Glomerular visceral epithelial cell (primary cell): ENCODE data around the gene ARHGAP12.
A peak's percentile ranks its signal among the peaks of the same experiment; 100 is the strongest.

Experiments used
- DNase-seq: peaks from one replicate; pipeline ENCODE4 v3.0.0-alpha.2; 2016; ENCODE audit errors: extremely low spot score

The ARHGAP12 gene

DNA sequence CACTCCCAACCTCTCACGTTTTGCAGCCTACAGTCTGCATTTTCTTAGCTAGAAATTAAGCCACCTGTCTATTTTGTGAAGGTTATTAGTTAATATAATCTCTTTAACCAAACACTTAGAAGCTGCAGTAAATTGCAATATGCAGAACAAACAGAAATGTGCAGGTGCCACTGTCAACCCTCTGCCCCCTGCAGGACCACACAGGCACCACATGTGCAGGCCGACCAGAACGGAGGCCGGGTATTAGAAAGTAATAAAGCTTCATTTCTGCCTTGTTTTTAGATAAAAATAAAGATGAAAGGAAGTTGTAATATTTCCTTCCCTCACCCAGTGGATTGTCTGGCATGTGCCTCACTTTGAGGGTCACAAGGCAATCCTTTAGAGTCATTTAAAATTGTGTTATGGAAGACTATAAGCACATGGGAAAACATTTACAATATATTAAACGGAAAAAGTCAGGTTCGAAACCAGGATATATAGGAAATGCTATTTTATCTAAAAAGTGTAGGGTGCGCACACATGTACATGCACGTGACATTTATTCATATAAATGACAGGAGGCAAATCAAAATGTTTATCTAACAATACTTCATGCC is 158.2 kb downstream of the ARHGAP12 start:
- no peak for DNase-seq

DNA sequence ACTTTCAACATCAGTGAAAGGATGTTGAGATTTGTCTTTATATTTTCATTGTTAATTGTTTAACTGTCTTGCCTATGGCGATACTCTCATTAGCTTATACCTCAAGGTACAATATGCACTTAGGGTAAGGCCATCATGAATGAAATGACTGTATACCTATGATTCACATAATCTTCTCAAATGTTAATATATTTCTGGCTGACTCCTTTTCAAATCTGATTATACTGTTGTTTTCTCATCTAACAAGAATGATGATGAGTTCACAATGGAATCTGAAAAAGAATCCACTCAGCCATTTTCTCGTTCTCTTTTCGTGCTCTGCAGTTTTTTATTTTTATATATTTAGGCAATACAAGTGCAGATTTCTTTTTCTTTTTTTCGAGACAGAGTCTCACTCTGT is 159.1 kb downstream of the ARHGAP12 start:
- peak; percentile 37 for DNase-seq

DNA sequence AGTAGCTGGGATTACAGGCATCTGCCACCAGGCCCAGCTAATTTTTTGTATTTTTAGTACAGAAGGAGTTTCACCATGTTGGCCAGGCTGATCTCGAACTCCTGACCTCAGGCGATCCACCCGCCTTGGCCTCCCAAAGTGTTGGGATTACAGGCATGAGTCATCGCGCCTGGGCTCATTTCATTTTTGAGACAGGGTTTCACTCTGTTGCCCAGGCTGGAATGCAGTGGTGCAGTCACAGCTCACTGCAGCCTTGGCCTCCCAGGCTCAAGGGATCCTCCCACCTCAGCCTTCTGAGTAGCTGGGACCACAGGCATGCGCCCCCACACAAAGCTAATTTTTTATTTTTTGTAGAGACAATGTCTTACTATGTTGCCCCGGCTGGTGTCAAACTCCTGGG is 159.7 kb downstream of the ARHGAP12 start:
- peak; percentile 70 for DNase-seq

DNA sequence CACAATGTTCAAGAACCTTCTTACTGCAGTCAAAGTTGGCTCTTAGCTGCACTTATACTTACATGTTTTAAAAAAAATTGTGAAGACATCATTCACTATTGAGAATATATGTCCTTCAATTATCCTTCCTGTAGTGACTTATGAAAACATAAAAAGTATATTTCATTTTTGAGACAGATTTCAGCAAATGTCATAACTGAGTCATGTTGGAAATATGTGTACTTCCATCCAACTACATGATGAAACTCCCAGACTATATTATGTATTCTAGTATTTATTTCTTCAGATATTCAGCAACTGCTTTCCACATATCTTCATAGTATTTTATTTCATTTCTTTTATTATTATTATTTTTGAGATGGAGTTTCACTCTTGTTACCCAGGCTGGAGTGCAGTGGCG is 160.2 kb downstream of the ARHGAP12 start:
- DNase-seq, result no peak

DNA sequence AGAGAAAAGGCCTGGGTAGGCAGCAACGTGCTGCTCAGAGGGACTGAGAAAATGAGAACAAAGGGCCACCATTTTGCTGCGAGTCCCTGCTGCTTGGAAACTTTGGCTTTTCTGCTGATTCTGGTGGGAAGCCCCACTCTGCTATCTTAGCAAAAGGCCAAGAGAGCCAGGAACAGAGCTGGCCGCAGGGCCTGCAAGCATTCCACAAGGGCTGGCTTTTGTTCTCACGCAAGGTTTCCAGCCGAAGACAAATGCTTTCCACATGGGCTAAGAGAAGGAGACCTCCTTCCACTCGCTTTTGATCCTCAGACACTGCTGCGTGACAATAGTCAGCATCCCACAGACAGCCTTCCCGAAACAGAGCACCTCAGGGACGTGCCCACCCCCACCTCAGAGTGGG is 163.1 kb downstream of the ARHGAP12 start:
- DNase-seq, result no peak

DNA sequence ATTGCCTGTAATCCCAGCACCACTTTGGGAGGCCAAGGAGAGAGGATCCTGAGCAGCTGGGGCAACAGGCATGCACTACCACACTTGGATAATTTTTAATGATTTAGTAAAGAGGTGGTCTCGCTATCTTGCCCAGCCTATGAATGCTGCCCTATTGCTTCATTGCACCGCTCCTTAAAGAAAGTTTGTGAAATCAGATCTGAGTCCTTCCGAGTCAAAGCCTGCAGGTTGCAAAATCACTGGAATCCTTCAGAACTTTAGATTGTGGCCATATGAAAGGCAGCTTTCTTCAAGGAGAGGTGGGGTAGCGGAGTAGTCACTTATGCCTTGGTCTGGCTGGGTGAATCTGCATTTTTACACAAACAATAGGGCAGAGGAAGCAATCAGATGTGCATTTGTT is 166.3 kb downstream of the ARHGAP12 start:
- DNase-seq, result no peak

DNA sequence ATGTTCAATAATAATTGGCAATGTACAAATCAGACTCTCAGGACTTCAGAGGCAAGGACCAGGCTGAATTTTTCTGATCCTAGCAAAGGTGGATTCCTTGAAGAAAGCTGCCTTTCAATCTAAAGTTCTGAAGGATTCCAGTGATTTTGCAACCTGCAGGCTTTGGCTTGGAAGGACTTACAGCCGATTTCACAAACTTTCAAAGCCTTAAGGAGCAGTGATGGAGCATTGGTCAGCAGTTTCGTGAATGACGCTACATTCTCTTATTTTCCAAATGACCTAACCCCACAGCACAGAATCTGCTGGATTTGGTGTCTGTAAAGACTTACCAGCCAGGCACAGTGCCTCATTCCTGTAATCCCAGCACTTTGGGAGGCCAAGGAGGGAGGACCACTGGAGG is 167.5 kb downstream of the ARHGAP12 start:
- no peak for DNase-seq

DNA sequence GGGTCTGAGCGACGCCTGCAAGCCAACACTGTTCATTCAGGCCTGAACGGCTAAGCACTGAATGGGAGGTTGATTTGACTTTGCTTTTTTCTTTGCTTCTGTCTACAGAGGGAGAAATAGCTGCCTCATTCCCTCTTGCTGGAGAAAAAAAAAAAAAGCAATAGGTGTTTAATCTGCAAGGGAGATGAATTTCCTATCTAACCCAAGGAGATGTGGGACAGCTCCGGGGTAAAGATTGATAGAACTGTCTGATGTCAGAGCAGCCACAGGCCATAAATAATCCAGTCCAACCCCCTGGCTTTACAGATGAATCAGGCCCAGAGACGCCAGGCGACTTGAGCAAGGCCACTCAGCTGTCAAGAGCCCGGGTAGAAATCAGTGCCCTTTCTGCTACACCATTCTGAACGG is 168.0 kb downstream of the ARHGAP12 start:
- peak; percentile 35 for DNase-seq

DNA sequence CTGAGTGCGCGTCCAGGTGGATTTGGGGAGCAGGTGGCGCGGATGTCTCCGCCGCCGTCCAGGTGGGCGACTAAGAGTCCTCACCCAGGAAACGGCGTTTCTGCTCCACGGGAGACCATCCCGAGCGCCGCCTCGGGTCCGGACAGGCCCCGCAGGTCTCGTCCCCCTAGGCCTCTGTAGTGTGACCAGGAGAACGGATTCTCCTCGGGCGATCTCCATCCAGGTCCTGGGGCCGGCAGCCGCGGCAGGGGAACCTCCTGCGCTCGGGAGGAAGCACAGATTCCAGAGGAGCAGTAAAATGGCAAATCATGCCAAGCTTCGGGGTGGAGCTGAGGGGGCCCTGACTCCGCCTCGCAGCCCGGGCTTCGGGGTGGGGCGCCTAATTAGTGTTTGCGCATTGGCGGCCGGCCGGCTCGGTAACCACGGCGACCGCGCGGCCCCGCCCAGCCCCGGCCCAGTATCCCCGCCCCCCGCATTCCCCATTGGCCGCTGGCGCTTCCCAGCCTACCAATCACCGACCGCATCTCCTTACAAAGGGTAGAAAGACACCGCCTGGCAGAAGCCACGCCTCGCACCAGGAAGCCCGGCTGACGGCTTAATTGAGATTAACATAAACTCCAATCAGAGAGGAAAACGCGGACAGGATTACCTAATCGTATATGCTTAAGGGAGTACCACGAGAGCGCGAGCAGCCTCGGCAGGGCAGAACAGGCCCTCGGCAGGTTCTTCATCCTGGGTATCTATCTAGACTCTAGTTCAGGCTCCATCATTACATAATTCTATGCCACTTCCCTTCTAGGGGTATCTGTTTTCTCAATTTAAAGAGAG is 168.6 kb downstream of the ARHGAP12 start:
- DNase-seq, result peak; percentile 97

DNA sequence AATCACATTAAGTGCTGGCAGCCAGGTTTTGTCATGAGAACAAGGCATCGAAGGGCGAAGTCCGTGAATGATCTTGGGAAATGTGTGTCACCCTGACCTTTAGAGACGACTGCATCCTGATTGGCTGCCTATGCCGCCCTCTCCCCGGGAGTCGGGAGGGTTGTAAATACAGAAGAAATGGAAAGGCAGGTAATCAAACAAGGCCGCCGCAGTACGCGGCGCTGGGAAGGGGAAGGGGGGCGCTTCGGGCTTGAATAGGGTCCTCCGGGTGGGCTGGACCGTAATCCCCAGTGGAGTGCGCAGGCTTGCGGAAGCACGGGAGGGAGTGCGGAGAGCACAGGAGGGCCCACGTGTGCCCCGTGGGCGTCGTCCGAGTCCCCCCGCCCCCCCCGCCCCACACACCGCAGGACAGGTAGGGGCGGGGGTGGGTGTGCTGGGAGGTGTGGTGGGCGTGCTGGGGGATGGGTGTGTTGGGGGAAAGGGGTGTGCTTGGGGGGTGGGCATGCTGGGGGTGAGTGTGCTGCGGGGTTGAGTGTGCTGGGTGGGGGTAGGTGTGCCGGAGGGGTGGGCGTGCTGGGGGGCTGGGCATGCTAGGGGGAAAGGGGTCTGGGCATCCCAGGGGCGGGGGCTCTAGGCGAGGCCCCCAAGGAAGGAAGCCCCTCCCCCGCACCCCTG is 169.4 kb downstream of the ARHGAP12 start:
- no peak for DNase-seq

DNA sequence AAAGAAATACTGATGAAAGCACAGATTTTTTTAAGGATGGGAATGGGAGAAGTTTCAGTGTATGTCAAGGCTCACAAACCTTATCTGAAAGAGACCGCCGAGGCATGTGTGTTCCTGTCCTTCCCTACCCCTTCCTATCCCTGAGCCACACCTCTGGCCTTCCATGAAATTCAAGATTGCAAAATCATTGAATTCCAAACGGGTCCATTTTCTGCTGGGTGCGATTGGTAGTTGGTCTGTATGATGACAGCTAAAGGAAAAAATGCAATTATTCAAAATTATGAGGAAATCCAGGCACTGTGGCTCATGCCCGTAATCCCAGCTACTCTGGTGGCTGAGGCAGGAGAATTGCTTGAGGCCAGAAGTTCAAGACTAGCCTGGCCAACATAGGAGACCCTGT is 170.1 kb downstream of the ARHGAP12 start:
- no peak for DNase-seq

DNA sequence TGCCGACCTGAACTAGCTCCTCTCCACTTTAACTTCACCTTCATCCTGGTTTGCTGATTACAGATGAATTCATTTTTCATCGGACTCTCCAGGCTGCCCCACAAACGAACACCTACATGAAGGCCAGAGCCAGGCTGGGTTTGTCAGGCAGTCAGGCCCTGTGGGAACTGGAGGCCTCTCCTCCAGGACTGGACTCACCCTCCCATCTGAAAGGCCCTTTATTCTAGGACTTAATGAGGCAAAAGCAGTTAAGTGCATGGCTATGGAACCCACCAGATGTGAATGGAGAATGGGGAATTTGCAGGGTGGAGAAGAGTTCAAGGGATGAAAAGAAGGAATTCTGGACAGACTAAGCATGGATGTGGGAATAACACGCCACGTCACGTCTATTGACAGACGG is 170.8 kb downstream of the ARHGAP12 start:
- DNase-seq, result no peak

DNA sequence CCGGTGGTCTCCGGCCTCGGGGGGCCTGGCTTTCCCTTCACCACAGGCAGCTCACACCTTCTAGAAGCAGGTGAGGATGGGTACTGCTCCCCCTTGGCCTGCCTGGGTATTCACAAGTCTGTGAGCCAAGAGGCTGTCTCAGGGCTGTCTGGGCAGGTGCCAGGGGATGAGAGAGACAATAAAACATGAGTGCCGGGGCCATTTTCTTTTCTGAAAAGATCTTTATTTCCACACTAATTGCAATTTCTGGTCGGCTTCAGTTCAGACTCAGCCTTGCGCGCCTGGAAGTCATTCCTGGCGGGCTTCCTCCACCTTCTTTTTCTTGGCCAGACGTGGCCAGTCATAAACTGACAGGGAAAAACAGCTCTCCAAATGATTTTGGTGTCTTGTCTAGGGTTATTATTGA is 171.2 kb downstream of the ARHGAP12 start:
- no peak for DNase-seq

DNA sequence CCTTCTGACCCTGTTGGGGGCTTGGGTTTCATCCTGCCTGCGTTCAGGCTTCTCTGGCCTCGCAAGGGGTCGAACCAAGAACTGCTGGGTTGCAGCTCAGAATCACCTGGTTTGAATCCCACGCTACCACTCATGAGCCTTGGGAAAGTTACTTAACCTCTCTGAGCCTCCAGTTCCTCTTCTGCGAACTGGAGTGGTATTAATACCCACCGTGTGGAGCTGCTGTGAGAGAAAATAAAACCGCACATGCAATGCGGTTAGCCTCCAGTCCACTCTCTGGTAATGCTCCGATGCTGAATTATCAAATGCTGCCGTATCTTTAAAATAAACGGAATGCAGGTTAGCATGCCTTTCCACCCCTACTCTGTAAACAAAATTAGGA is 171.9 kb downstream of the ARHGAP12 start:
- DNase-seq, result no peak

DNA sequence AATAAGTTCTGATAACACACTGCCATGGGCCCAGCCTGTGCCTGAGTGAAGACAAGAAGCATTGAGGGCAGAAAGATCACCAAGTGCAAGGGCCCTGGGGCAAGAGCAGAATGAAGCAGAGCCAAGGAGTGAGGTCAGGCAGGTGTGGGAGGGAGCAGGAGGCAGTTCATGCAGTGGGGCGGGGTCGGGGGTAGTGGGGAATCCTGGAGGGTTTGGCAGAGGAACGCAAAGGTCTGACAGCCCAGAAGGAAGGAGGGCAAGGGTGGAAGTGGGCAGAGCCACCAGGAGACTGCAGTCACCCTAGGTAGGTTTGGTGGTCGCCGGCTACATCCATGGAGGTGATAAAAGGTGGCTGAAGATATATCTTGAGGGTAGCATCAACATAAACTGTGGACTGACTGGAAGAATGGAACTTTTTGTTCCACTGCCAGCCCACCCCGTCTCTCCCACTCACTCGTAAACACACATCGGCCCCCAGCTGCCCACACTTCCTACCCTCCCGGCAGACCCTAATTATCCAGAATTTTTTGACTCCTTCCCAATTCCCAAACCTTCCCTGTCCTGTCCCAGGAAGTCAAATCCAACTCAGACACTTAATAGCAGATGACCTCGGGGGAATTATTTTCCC is 172.4 kb downstream of the ARHGAP12 start:
- no peak for DNase-seq
